ENCODE results near the gene CYS1. TPM values are rescaled to one million over a fixed set of nuclear protein-coding genes. Genes with fewer than 3 reads are reported as not detected.
"Not testable (repeated sequence)": the region's sequence is repeated elsewhere in the genome, so short reads cannot be mapped to it uniquely, and the experiment has no call there.

The CYS1 gene
- polyA plus RNA-seq, 1 experiment, result 2.5 TPM

- Histone ChIP-seq H3K4me3 (ENCODE audit: low read depth, low read length) (no peak overlapping the region), H3K27me3 (ENCODE audit: control insufficient read depth, insufficient read depth, low read length) (0 out of 2 replicates have a peak, but pooled peaks cover under 1% of the 10 kb centered on the region), H3K36me3 (ENCODE audit: control insufficient read depth, insufficient read depth, low read length) (no peaks in the 10 kb centered on the region)
- DNase-seq (ENCODE audit: low read depth), result no peak
- CTCF ChIA-PET, result no interaction called here
- no peak for TF ChIP-seq CTCF (IDR thresholded peaks at IDR 0.05; ENCODE audit: insufficient read depth, low read depth, low read length)
- POLR2A ChIA-PET, result no interaction called here
These were observed 67.2 kb downstream of the CYS1 start for GRCh38 chr2:10012963-10013461.

GRCh38 chr2:10012366-10012962 is 67.7 kb downstream of the CYS1 start:
- H3K27me3 ChIP-seq (ENCODE audit: control insufficient read depth, insufficient read depth, low read length); POLR2A ChIA-PET; DNase-seq (ENCODE audit: low read depth); H3K36me3 ChIP-seq (ENCODE audit: control insufficient read depth, insufficient read depth, low read length); H3K4me3 ChIP-seq (ENCODE audit: low read depth, low read length); CTCF ChIA-PET: not testable (repeated sequence)

GRCh38 chr2:10011606-10012325 is 68.4 kb downstream of the CYS1 start:
- H3K4me3 ChIP-seq (ENCODE audit: low read depth, low read length); DNase-seq (ENCODE audit: low read depth); POLR2A ChIA-PET; CTCF ChIA-PET; H3K36me3 ChIP-seq (ENCODE audit: control insufficient read depth, insufficient read depth, low read length); H3K27me3 ChIP-seq (ENCODE audit: control insufficient read depth, insufficient read depth, low read length): not testable (repeated sequence)

- H3K4me3 ChIP-seq (ENCODE audit: low read depth, low read length); H3K36me3 ChIP-seq (ENCODE audit: control insufficient read depth, insufficient read depth, low read length); POLR2A ChIA-PET; DNase-seq (ENCODE audit: low read depth); H3K27me3 ChIP-seq (ENCODE audit: control insufficient read depth, insufficient read depth, low read length): not testable (repeated sequence)
- CTCF ChIA-PET, result interaction anchor here (0.6 kb wide), 1 partner anchor 37 kb away, joined by 3 read pairs; no protein-coding TSS in a partner anchor
These were observed 69.2 kb downstream of the CYS1 start for GRCh38 chr2:10010861-10011605.

- no peak for TF ChIP-seq CTCF (IDR thresholded peaks at IDR 0.05; ENCODE audit: insufficient read depth, low read depth, low read length)
- no peaks in the 10 kb centered on the region for H3K36me3 ChIP-seq (ENCODE audit: control insufficient read depth, insufficient read depth, low read length)
- H3K4me3 ChIP-seq (ENCODE audit: low read depth, low read length), result no peak overlapping the region
- CTCF ChIA-PET, result interaction anchor here (0.6 kb wide), 1 partner anchor 36 kb away, joined by 3 read pairs; no protein-coding TSS in a partner anchor
- no peaks in the 10 kb centered on the region for H3K27me3 ChIP-seq (ENCODE audit: control insufficient read depth, insufficient read depth, low read length)
- DNase-seq (ENCODE audit: low read depth), result no peak
- POLR2A ChIA-PET, result interaction anchor here (0.6 kb wide), 1 partner anchor 34 kb away, joined by 9 read pairs; no protein-coding TSS in a partner anchor
These were observed 70.1 kb downstream of the CYS1 start for GRCh38 chr2:10009811-10010781.

- no peaks in the 10 kb centered on the region for H3K36me3 ChIP-seq (ENCODE audit: control insufficient read depth, insufficient read depth, low read length)
These were observed 70.9 kb downstream of the CYS1 start for GRCh38 chr2:10009271-10009810.

More at GRCh38 chr2:10009271-10009810, 70.9 kb downstream of the CYS1 start:
- ChIA-PET CTCF (interaction anchor here (1.5 kb wide), 1 partner anchor 25 kb away, joined by 7 read pairs; no protein-coding TSS in a partner anchor), POLR2A (interaction anchor here (0.6 kb wide), 1 partner anchor 34 kb away, joined by 9 read pairs; no protein-coding TSS in a partner anchor)
- Histone ChIP-seq H3K4me3 (ENCODE audit: low read depth, low read length) (no peak overlapping the region), H3K27me3 (ENCODE audit: control insufficient read depth, insufficient read depth, low read length) (no peaks in the 10 kb centered on the region)
- no peak for TF ChIP-seq CTCF (IDR thresholded peaks at IDR 0.05; ENCODE audit: insufficient read depth, low read depth, low read length)
- DNase-seq (ENCODE audit: low read depth), result no peak

All from BJ (cell line).